Aorta (tissue), 5 donors: Measurements from ENCODE around the gene CMC2. TPM values are rescaled to one million over a fixed set of nuclear protein-coding genes. Genes with fewer than 3 reads are reported as not detected.

Source experiments
- ATAC-seq: fragments of 200-7000 bp; cut with Tn5 transposase; one replicate; pipeline ENCODE4 v1.9.1; 2022; ENCODE audit warnings: moderate library complexity; ENCODE audit not compliant: low FRiP score
- DNase-seq, 2 donors: peaks; one replicate each; pipeline ENCODE4 v3.0.0-alpha.2; 2020
- H3K27ac ChIP-seq, 2 donors: one replicate each; pipeline ENCODE4 v1.5.1; 2013; ENCODE audit warnings: low read length in 2 of 2, mild to moderate bottlenecking in 2 of 2, moderate library complexity in 2 of 2, control low read depth in 1 of 2, inconsistent platforms in 1 of 2, low read depth in 1 of 2
- H3K27me3 ChIP-seq, 2 donors: one replicate each; pipeline ENCODE4 v1.6.1; 2013; ENCODE audit warnings: control low read depth in 1 of 2, low read length in 1 of 2, mild to moderate bottlenecking in 1 of 2, moderate library complexity in 1 of 2; ENCODE audit not compliant: insufficient read depth in 2 of 2, control insufficient read depth in 1 of 2
- H3K36me3 ChIP-seq, 2 donors: one replicate each; pipeline ENCODE4 v1.6.1; 2013; ENCODE audit warnings: control low read depth in 1 of 2, low read length in 1 of 2, mild to moderate bottlenecking in 1 of 2; ENCODE audit not compliant: insufficient read depth in 2 of 2, control insufficient read depth in 1 of 2
- H3K4me1 ChIP-seq, 2 donors: one replicate each; pipeline ENCODE4 v1.6.1; 2013; ENCODE audit warnings: low read length in 2 of 2, control low read depth in 1 of 2, mild to moderate bottlenecking in 1 of 2, moderate library complexity in 1 of 2; ENCODE audit not compliant: insufficient read depth in 2 of 2, control insufficient read depth in 1 of 2
- H3K4me3 ChIP-seq, 2 donors: one replicate each; pipeline ENCODE4 v1.5.1; 2013; ENCODE audit warnings: low read length in 2 of 2, control low read depth in 1 of 2, mild to moderate bottlenecking in 1 of 2
- H3K9me3 ChIP-seq: one replicate; pipeline ENCODE4 v1.6.1; 2013; ENCODE audit warnings: mild to moderate bottlenecking, low read length; ENCODE audit not compliant: control insufficient read depth
- WGBS, 2 donors: extraction: QIAGEN DNeasy Blood & Tissue Kit; methylation state at CpG; one replicate each; pipeline ENCODE4 v1.1.7; 2013; 5-methylcytosine and 5-hydroxymethylcytosine counted together
- intact Hi-C, 2 donors: fragments of 100-400 bp; cut with DNase I; formaldehyde crosslinking; loops; one replicate each; pipeline versions ENCODE4 v1.14.2 to v1.15.0; 2022
- polyA plus RNA-seq, 2 donors: library from polyadenylated mRNA; stranded (reverse); fragments of 200-250 nt; gene quantifications; one replicate each; pipeline ENCODE4 v1.2.3, GENCODE V29; 2013
- total RNA-seq, 2 donors: library from RNA; stranded (reverse); fragmentation: NEBNext Ultra II Directional; extraction: Animal tissue kit (Norgen Biotek cat#: 25700); gene quantifications; one replicate each; pipeline ENCODE4 v1.2.1, GENCODE V29; 2021
- donor health status: healthy with polysubstance abuse.
- donor health status: Bipolar disorder and iron deficiency.
- donor health status: DM: no; HTN: no; CAD: no.
- donor health status: DM: no; HTN: no; CAD: no.
- donor health status: DM: yes; HTN: yes; CAD: no.

The CMC2 gene
- total and polyA plus RNA-seq, 4 donors = 31.3 to 108 (median 33.1) TPM

DNA sequence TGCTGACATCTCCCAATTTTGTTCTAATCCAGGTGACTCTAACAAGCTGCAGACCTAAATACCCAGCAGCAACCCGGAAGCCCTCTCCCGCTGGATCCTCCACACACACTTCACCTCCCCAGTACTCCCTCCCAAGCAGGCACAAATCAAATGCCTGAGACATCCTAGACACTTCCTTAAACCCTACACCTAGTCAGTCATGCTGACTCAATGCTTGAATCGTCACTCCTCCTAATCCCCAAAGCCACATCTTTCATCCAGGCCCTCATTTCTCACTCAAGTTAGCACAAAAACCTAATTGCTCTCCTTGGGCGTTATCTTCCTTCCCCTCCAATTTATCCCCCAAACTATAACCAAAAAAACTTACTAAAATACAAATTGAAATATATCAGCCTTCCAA is 32.7 kb downstream of the CMC2 start:
- H3K4me1 ChIP-seq = no peaks in the 10 kb centered on the region
- no peaks in the 10 kb centered on the region for H3K9me3 ChIP-seq
- WGBS, 2 donors = 70 to 94% methylated on average over 3 to 4 of the region's 4 CpGs
- no peaks in the 10 kb centered on the region for H3K27me3 ChIP-seq
- intact Hi-C loops = no loop called here
- DNase-seq (no peak), ATAC-seq (no peak)
- no peak overlapping the region for H3K4me3 ChIP-seq
- H3K36me3 ChIP-seq = peaks cover 2 to 5% of the 10 kb centered on the region in 2 donors
- H3K27ac ChIP-seq = no peak overlapping the region

DNA sequence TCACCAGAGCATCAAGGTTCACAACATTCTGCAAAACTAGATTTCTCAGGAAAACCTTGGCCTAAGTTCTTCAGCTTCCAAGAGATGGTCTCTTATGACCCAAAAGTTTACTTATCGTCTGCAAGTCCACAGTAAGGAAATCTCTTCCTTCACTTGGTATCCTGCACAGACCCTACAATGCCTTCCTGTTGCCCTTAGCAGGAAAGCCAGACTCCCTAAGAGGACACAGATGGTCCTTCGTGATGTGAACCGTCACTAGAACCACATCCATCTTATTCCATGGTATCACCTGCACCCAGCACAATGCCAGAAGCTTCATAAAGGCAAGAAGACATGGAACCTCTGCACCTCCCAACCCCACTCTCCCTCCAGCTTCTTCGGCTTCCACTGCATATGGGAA is 34.1 kb downstream of the CMC2 start:
- Histone ChIP-seq H3K36me3 (peaks cover 2 to 5% of the 10 kb centered on the region in 2 donors), H3K27me3 (no peaks in the 10 kb centered on the region), H3K4me1 (no peaks in the 10 kb centered on the region), H3K27ac (no peak overlapping the region), H3K9me3 (no peaks in the 10 kb centered on the region), H3K4me3 (no peak overlapping the region)
- ATAC-seq (no peak), DNase-seq (no peak)
- intact Hi-C loops = no loop called here
- WGBS, 2 donors = 85 to 90% methylated on average over 4 of the region's 4 CpGs

DNA sequence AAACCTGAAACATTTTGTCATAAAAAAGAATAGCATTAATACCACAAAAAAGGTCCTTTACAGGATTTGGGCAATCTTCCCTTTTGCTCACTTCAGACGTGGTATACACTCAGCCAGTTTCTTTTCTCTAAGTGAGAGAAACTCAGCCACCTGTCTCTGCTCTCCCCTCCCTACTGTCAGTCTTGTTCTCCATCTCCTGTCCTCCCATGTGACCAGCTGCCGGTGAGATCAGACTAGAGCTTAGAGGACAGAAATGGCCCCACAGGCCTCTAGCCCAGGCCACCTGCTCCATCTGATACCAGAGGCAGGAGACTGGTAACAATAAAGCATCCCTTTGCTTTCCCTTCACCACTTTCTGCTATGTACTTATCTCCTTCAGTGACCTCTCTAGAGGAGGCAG is 34.9 kb downstream of the CMC2 start:
- Histone ChIP-seq H3K36me3 (peaks cover 2 to 5% of the 10 kb centered on the region in 2 donors), H3K27ac (no peak overlapping the region), H3K9me3 (no peaks in the 10 kb centered on the region), H3K4me1 (no peaks in the 10 kb centered on the region), H3K27me3 (no peaks in the 10 kb centered on the region), H3K4me3 (no peak overlapping the region)
- intact Hi-C loops = no loop called here
- DNase-seq (no peak), ATAC-seq (no peak)
- WGBS, 2 donors = 76 to 78% methylated on average over 2 of the region's 2 CpGs

DNA sequence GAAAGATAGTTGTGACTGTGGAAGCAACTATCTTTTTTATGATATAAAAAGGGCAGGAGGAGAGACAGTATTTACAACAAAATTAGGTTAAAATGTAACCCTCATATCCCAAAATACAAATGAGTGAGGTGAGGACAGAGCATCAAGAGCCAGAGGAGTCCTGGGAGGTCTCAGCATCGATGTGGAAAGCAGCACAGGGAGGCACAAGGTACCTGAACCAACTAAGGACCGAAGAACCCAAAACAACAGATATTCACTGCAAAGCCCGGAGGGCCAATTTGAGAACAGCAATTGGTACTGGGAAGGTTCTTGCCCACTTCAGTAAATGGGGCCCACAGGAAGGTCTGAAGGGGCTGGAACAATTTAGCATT is 37.6 kb downstream of the CMC2 start:
- no peak for ATAC-seq
- 93 to 94% methylated on average over 3 of the region's 3 CpGs for WGBS, 2 donors
- Histone ChIP-seq H3K36me3 (peaks cover 0 to 5% of the 10 kb centered on the region in 2 donors), H3K4me1 (no peaks in the 10 kb centered on the region), H3K27ac (no peak overlapping the region), H3K9me3 (no peaks in the 10 kb centered on the region), H3K27me3 (no peaks in the 10 kb centered on the region), H3K4me3 (no peak overlapping the region)
- no peak for DNase-seq
- intact Hi-C loops = no loop called here

DNA sequence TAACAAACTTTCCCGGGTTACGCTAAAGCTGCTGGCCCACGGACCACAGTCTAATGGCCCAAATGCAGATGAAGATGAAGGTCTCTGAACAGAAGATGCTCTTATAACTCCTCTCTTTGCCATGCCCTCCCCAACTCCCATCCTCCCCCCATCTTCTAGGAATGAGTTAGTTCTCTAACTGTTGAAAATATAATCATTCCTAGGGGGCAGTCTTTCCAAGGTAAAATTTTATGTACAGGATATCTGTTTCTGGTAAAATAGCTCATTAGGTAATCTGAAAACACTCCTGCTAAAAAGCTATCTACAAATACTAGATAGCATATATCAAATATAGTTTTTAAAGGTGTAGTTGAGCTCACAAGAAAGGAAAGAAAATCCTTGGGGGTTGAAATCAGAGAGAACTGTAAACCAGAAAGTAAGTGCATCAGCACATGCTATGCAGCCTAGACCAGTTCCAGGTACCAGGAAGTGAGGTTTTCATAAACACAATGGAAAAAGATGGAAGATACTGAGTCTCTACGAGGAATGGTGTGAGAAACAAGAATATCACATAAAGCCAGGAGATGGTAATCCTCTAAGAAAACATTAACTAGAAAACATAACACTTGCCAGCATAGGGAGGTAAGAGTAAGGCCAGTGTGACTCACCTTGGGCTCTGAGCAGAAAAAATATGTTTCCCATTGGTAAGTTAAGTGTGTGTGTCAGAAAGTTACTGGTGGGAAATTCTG is 38.1 kb downstream of the CMC2 start:
- no peak for ATAC-seq
- Histone ChIP-seq H3K27ac (no peak overlapping the region), H3K27me3 (no peaks in the 10 kb centered on the region), H3K36me3 (peaks cover 0 to 5% of the 10 kb centered on the region in 2 donors), H3K4me3 (no peak overlapping the region), H3K4me1 (no peaks in the 10 kb centered on the region), H3K9me3 (no peaks in the 10 kb centered on the region)
- DNase-seq = no peak
- WGBS, 2 donors = 80 to 92% methylated on average over 4 of the region's 4 CpGs
- intact Hi-C loops = no loop called here

DNA sequence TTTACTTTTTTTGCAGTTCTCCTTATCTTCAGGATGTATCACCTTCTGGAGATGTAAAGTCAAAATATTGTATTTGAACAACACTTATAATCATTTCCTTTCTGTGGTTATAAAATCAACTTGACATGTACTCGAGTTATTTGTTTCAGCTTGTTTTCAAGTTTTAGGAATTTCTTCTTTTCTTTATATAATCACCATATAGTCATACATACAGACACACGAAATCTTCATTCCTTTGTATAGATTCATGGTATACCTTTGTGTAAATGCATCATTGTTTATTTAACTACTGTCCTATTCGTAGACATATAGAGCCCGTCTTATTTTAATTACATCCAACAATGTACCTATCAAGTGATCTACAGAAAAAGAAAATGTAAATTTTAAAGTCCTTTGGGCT is 40.1 kb downstream of the CMC2 start:
- WGBS, 2 donors = 78 to 95% methylated on average over 4 of the region's 4 CpGs
- H3K9me3 ChIP-seq = no peaks in the 10 kb centered on the region
- ATAC-seq = no peak
- H3K4me3 ChIP-seq = no peak overlapping the region
- no peak overlapping the region for H3K27ac ChIP-seq
- intact Hi-C loops = no loop called here
- peaks cover 0 to 5% of the 10 kb centered on the region in 2 donors for H3K36me3 ChIP-seq
- DNase-seq = no peak
- no peaks in the 10 kb centered on the region for H3K4me1 ChIP-seq
- H3K27me3 ChIP-seq = no peaks in the 10 kb centered on the region

DNA sequence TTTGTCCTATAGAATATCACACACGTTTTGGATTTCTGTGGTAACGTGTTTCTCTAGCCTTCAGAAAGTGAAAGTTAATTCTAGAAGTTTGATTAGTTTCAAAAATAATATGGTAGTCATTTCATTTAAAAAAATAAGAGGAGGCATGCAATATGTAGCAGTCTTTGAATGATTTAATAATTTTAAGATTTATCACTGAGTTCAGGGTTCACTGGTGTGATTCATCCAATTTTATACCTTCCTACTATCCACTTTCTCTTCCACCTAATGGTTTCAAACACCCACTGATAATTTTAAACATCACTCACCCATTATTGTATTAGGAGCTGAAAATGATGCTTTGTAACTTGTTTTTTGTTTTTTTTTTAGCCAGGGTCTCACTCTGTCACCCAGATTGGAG is 42.3 kb downstream of the CMC2 start:
- ATAC-seq = no peak
- 48 to 59% methylated on average over 2 of the region's 2 CpGs for WGBS, 2 donors

DNA sequence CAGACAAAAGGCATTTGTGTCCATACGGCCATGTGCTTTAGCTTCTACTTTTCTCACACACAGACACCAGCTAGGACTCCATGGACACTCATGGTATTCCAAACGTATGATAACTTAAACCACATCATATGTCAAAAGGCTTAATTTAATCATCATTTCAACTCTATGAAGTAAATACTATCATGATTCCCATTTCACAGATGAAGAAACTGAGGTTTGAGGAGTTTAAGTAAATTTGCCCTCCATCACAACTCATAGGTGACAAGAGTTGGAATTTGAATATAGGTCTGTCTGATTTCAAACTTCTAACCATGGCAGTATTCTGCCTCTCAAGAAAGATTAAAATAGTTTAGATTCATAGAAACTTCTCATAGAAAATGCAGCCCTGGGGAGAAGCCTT is 43.8 kb downstream of the CMC2 start:
- H3K4me3 ChIP-seq = no peak overlapping the region
- DNase-seq (no peak), ATAC-seq (no peak)
- intact Hi-C loops = no loop called here
- no peaks in the 10 kb centered on the region for H3K4me1 ChIP-seq
- H3K27me3 ChIP-seq = no peaks in the 10 kb centered on the region
- no peaks in the 10 kb centered on the region for H3K36me3 ChIP-seq
- 66 to 84% methylated on average over 2 of the region's 2 CpGs for WGBS, 2 donors
- peaks cover 1% of the 10 kb centered on the region for H3K9me3 ChIP-seq
- H3K27ac ChIP-seq = no peak overlapping the region

More for the DNA sequence above, 42.3 kb downstream of the CMC2 start:
- Histone ChIP-seq H3K9me3 (peaks cover 1% of the 10 kb centered on the region), H3K4me1 (no peaks in the 10 kb centered on the region), H3K4me3 (no peak overlapping the region), H3K27me3 (no peaks in the 10 kb centered on the region), H3K27ac (no peak overlapping the region), H3K36me3 (no peaks in the 10 kb centered on the region)
- intact Hi-C loops = no loop called here
- DNase-seq = no peak

DNA sequence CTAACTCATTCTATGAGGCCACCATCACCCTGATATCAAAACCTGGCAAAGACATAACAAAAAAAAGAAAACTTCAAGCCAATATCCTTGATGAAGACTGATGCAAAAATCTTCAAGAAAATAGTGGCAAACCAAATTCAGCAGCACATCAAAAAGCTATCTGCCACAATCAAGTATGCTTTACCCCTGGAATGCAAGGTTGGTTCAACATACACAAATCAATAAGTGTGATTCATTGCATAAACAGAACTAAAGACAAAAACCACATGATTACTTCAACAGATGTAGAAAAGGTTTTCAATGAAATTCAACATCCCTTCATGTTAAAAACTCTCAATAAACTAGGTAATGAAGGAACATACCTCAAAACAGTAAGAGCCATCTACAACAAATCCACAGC is 48.4 kb downstream of the CMC2 start:
- Histone ChIP-seq H3K9me3 (peaks cover 1% of the 10 kb centered on the region), H3K27me3 (no peaks in the 10 kb centered on the region)
- ATAC-seq = no peak

More for the DNA sequence above, 48.4 kb downstream of the CMC2 start:
- Histone ChIP-seq H3K36me3 (no peaks in the 10 kb centered on the region), H3K4me1 (no peaks in the 10 kb centered on the region), H3K27ac (no peak overlapping the region), H3K4me3 (no peak overlapping the region)
- intact Hi-C loops = no loop called here
- DNase-seq = no peak
